ENCODE data around the gene TRIM58. TPM values are rescaled to one million over a fixed set of nuclear protein-coding genes. Genes with fewer than 3 reads are reported as not detected.

The TRIM58 gene
- total RNA-seq, 1 experiment from 2014 or later, result not detected

DNA sequence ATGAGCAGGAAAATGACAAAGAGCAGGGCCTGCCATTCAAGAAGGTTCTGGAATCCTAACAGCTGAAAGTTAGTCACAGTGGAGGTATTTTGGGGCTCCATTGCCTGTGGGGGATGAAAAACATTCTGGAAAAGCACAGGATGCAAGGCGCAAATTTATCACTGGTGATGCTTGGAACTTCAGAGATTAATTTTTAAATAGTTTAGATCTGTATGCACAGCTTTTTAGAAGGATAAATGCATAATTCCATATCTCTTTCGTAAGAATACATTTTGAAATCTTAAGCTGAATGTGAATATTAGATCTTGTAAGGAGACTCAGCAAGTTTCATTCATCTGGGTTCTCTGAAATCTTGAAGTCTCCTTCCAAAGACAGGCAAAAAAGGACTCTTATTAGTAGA, 15.2 kb upstream of the TRIM58 start, which contains the start of gene OR11L1:
Gene OR11L1, minus strand, starts transcription at position 101 of the 400 bp plus-strand sequence. Its CDS starts 0 bp downstream, at position 101.
- Histone ChIP-seq H3K79me2 (ENCODE audit: low read length) (no peaks in the 10 kb centered on the region), H3K27me3 (ENCODE audit: low read length) (no peaks in the 10 kb centered on the region), H3K9me3 (ENCODE audit: low read length) (no peaks in the 10 kb centered on the region), H3K9ac (ENCODE audit: low read length) (no peak within 1 kb of the TSS), H3K27ac (ENCODE audit: low read length) (no peak within 1 kb of the TSS), H4K20me1 (ENCODE audit: insufficient read depth, low read depth, low read length) (no peaks in the 10 kb centered on the region), H3K36me3 (ENCODE audit: insufficient read depth, low read length) (no peaks in the 10 kb centered on the region), H3K4me2 (ENCODE audit: low read depth, low read length, poor library complexity, severe bottlenecking) (no peak within 1 kb of the TSS), H2AFZ (ENCODE audit: low read length) (no peak within 1 kb of the TSS), H3K9me2 (replicated peaks; ENCODE audit: insufficient read depth, low read length) (no peaks in the 10 kb centered on the region), H3K4me3 (ENCODE audit: low read length) (no peak within 1 kb of the TSS), H3K4me1 (ENCODE audit: low read length) (no peaks in the 10 kb centered on the region)
- no peak for DNase-seq

DNA sequence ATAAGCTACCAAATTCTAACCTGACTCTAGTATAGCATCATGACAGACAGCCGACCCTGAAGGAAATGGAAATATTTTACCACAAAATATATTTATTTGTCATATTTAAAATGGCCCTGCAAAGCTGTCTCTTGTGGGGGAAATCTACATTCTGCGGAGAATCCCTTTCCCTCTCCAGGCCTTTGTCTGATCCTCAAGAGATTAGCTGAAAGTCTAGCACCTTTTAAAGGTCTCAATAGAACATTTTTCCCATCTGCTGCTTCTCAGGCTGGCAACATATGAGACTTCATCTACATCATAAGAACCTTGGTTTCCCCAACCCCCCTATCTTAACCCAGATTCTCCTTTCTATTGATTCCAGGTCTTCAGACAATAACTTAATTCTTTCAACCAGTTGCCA, 13.6 kb upstream of the TRIM58 start:
- Histone ChIP-seq H3K36me3 (ENCODE audit: insufficient read depth, low read length) (no peaks in the 10 kb centered on the region), H3K4me3 (ENCODE audit: low read length) (no peak overlapping the region), H3K79me2 (ENCODE audit: low read length) (no peaks in the 10 kb centered on the region), H2AFZ (ENCODE audit: low read length) (no peak overlapping the region), H3K9ac (ENCODE audit: low read length) (no peak overlapping the region), H3K4me1 (ENCODE audit: low read length) (no peaks in the 10 kb centered on the region), H3K27me3 (ENCODE audit: low read length) (no peaks in the 10 kb centered on the region), H3K9me2 (replicated peaks; ENCODE audit: insufficient read depth, low read length) (no peaks in the 10 kb centered on the region), H4K20me1 (ENCODE audit: insufficient read depth, low read depth, low read length) (no peaks in the 10 kb centered on the region), H3K4me2 (ENCODE audit: low read depth, low read length, poor library complexity, severe bottlenecking) (no peak overlapping the region), H3K27ac (ENCODE audit: low read length) (no peak overlapping the region), H3K9me3 (ENCODE audit: low read length) (no peaks in the 10 kb centered on the region)
- no peak for DNase-seq

DNA sequence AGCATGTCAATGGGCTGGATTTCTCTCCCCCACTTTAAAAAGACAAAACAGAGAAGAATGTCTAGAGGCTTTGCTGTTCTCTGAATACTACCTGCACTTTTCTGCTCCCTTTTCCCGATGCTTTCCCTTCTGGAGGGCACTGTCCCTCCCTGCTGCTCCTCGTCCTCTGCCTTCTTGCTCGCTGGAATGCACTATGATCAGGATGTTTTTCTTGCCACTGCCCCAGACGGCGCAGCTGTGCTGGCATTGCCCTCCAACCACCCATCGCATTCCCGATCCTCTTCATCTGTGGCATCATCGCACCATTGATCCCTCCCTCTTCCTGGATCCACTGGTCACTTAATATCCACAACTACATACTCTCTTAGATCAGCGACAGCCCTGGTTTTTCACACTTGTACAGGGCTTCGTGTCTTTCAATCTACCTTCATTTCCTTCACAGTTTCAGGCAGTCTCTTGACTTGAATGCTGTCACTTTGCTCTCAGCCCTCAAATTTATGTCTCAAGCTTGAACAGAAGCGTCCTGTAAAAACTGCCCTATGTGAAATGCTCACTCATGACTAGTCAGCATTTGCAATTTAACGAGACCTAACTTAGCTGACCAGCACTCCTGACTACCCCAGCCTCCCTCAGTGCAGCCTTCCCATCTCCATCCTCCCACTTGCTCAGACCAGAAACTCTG, 11.8 kb upstream of the TRIM58 start:
- no peak for DNase-seq
- no peak overlapping the region for H3K4me2 ChIP-seq (ENCODE audit: low read depth, low read length, poor library complexity, severe bottlenecking)
- H3K27me3 ChIP-seq (ENCODE audit: low read length), result no peaks in the 10 kb centered on the region
- no peak overlapping the region for H2AFZ ChIP-seq (ENCODE audit: low read length)
- no peak overlapping the region for H3K9ac ChIP-seq (ENCODE audit: low read length)
- no peaks in the 10 kb centered on the region for H3K9me3 ChIP-seq (ENCODE audit: low read length)
- no peak overlapping the region for H3K4me3 ChIP-seq (ENCODE audit: low read length)
- no peak overlapping the region for H3K27ac ChIP-seq (ENCODE audit: low read length)
- no peaks in the 10 kb centered on the region for H3K4me1 ChIP-seq (ENCODE audit: low read length)
- H3K79me2 ChIP-seq (ENCODE audit: low read length), result no peaks in the 10 kb centered on the region
- H3K36me3 ChIP-seq (ENCODE audit: insufficient read depth, low read length), result no peaks in the 10 kb centered on the region
- no peaks in the 10 kb centered on the region for H3K9me2 ChIP-seq (replicated peaks; ENCODE audit: insufficient read depth, low read length)
- H4K20me1 ChIP-seq (ENCODE audit: insufficient read depth, low read depth, low read length), result no peaks in the 10 kb centered on the region

DNA sequence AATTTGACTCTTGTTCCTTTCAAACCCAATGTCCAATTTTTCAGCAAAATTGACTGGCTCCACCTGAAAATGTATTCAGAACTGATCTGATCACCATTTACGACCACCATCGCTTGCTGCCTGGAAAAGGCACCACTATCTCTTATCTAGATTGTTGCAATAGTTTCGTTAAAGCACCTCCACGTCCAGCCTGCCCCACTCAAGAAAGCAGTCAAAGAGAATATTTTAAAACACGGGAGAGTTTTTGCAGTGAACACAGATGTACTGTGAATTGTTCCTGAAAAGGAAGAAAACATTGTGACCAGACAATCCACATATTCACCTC, 11.3 kb upstream of the TRIM58 start:
- Histone ChIP-seq H3K27ac (ENCODE audit: low read length) (no peak overlapping the region), H3K79me2 (ENCODE audit: low read length) (no peaks in the 10 kb centered on the region), H3K27me3 (ENCODE audit: low read length) (no peaks in the 10 kb centered on the region), H4K20me1 (ENCODE audit: insufficient read depth, low read depth, low read length) (no peaks in the 10 kb centered on the region), H3K9me3 (ENCODE audit: low read length) (no peaks in the 10 kb centered on the region), H3K9me2 (replicated peaks; ENCODE audit: insufficient read depth, low read length) (no peaks in the 10 kb centered on the region), H3K36me3 (ENCODE audit: insufficient read depth, low read length) (no peaks in the 10 kb centered on the region), H3K4me1 (ENCODE audit: low read length) (no peaks in the 10 kb centered on the region), H3K4me3 (ENCODE audit: low read length) (no peak overlapping the region), H2AFZ (ENCODE audit: low read length) (no peak overlapping the region), H3K4me2 (ENCODE audit: low read depth, low read length, poor library complexity, severe bottlenecking) (no peak overlapping the region), H3K9ac (ENCODE audit: low read length) (no peak overlapping the region)
- no peak for DNase-seq

DNA sequence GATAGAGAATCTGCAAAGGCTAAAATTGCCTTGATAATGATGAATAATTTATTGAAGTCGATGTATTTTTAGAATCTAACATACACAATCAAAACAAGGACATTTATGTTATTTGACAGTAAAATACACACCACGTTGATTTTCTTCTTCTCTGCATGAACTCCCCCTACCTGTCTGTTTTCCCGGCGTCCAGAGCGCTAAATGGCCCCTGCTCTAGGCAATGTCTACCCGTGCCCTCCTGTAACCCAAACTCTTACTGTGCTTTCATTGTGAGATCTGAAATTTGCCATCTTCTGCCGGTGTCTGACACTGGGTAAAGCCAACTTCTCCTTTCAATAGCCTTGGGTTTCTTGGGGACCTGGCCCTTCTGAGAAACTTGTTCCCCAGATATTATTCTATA, 8.6 kb upstream of the TRIM58 start:
- no peaks in the 10 kb centered on the region for H3K79me2 ChIP-seq (ENCODE audit: low read length)
- no peaks in the 10 kb centered on the region for H4K20me1 ChIP-seq (ENCODE audit: insufficient read depth, low read depth, low read length)
- H3K4me1 ChIP-seq (ENCODE audit: low read length), result no peaks in the 10 kb centered on the region
- no peak overlapping the region for H2AFZ ChIP-seq (ENCODE audit: low read length)
- no peaks in the 10 kb centered on the region for H3K36me3 ChIP-seq (ENCODE audit: insufficient read depth, low read length)
- no peaks in the 10 kb centered on the region for H3K9me3 ChIP-seq (ENCODE audit: low read length)
- no peak overlapping the region for H3K4me3 ChIP-seq (ENCODE audit: low read length)
- H3K9me2 ChIP-seq (replicated peaks; ENCODE audit: insufficient read depth, low read length), result no peaks in the 10 kb centered on the region
- H3K27ac ChIP-seq (ENCODE audit: low read length), result no peak overlapping the region
- H3K9ac ChIP-seq (ENCODE audit: low read length), result no peak overlapping the region
- no peak for DNase-seq
- H3K27me3 ChIP-seq (ENCODE audit: low read length), result no peaks in the 10 kb centered on the region
- no peak overlapping the region for H3K4me2 ChIP-seq (ENCODE audit: low read depth, low read length, poor library complexity, severe bottlenecking)

DNA sequence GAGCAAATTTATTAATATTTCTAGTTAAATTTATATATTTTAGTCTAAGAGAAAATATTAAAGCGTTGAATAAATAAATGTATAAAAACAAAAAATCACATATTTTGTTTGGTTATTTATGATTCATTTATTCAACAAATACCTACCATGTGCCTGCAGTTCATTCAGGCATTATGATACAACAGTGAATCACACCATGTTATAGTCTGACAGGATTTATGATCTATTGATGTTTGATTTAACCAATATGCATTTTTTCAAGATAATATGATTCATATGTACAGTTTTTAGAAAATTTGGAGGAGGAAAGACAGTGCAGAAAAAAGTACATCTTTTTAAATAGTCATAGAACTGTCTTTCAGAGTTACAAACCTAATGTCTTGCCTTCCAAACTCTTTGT, 7.4 kb upstream of the TRIM58 start:
- H4K20me1 ChIP-seq (ENCODE audit: insufficient read depth, low read depth, low read length), result no peaks in the 10 kb centered on the region
- no peaks in the 10 kb centered on the region for H3K36me3 ChIP-seq (ENCODE audit: insufficient read depth, low read length)
- H3K27me3 ChIP-seq (ENCODE audit: low read length), result no peaks in the 10 kb centered on the region
- no peak overlapping the region for H3K4me3 ChIP-seq (ENCODE audit: low read length)
- DNase-seq, result no peak
- H3K4me2 ChIP-seq (ENCODE audit: low read depth, low read length, poor library complexity, severe bottlenecking), result no peak overlapping the region
- no peak overlapping the region for H2AFZ ChIP-seq (ENCODE audit: low read length)
- H3K4me1 ChIP-seq (ENCODE audit: low read length), result no peaks in the 10 kb centered on the region
- H3K79me2 ChIP-seq (ENCODE audit: low read length), result no peaks in the 10 kb centered on the region
- no peaks in the 10 kb centered on the region for H3K9me3 ChIP-seq (ENCODE audit: low read length)
- no peak overlapping the region for H3K27ac ChIP-seq (ENCODE audit: low read length)
- H3K9me2 ChIP-seq (replicated peaks; ENCODE audit: insufficient read depth, low read length), result no peaks in the 10 kb centered on the region
- H3K9ac ChIP-seq (ENCODE audit: low read length), result no peak overlapping the region

DNA sequence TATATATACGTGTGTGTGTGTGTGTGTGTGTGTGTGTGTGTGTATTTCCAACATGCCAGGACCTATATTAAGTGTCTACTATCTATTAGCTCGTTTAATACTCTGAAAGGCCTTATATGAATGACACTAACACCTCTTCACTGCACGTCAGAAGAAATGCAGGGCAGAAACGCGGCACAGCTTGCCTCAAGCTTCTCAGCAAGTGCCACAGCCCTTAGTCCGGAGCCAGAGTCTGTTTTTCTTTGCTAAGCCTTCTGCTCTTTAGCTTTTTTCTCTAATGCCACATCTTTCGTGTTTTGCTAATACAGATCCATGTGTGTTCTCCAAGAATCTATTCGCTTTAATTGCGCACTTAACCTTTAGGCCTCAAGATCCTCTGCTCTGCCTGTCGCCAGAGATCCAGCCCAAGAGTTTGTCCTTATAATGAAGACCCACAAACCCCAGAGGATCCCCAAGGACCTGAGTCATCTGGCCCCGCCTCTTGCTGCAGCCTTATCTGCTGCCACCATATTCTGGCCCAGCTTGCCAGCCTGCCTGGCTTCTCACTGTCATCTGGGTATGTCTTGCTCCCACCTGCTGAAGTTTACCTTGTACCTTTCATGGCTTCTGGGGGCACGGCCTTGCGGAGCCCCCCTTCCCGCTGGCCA, 2.0 kb upstream of the TRIM58 start:
- no peaks in the 10 kb centered on the region for H3K4me1 ChIP-seq (ENCODE audit: low read length)

DNA sequence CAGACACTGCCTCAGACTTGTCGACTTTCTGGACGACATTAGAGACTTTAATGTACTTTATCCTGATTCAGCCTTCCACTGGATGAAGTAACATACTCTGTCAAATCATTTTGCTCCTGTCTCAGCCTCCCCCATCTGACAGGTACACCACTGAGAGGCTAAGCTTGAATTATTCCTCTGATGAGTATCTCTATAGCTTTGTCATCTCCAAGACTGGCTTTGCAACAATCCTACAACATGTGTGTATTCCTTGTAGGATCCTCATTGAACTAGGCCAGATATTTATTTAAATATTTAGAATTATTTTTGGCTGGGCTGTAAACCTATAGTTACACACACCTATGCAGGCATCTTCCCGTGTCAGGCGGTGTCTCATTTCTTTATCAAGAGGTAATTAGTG, 1.1 kb upstream of the TRIM58 start:
- Histone ChIP-seq H2AFZ (ENCODE audit: low read length) (no peak overlapping the region), H3K27me3 (ENCODE audit: low read length) (no peaks in the 10 kb centered on the region)

More for the DNA sequence above, 2.0 kb upstream of the TRIM58 start:
- H3K9ac ChIP-seq (ENCODE audit: low read length), result no peak overlapping the region
- DNase-seq, result no peak
- H2AFZ ChIP-seq (ENCODE audit: low read length), result no peak overlapping the region
- H3K36me3 ChIP-seq (ENCODE audit: insufficient read depth, low read length), result no peaks in the 10 kb centered on the region
- no peak overlapping the region for H3K4me2 ChIP-seq (ENCODE audit: low read depth, low read length, poor library complexity, severe bottlenecking)
- no peaks in the 10 kb centered on the region for H3K27me3 ChIP-seq (ENCODE audit: low read length)
- no peaks in the 10 kb centered on the region for H4K20me1 ChIP-seq (ENCODE audit: insufficient read depth, low read depth, low read length)
- H3K9me3 ChIP-seq (ENCODE audit: low read length), result no peaks in the 10 kb centered on the region
- no peaks in the 10 kb centered on the region for H3K9me2 ChIP-seq (replicated peaks; ENCODE audit: insufficient read depth, low read length)
- no peaks in the 10 kb centered on the region for H3K79me2 ChIP-seq (ENCODE audit: low read length)
- H3K27ac ChIP-seq (ENCODE audit: low read length), result no peak overlapping the region
- H3K4me3 ChIP-seq (ENCODE audit: low read length), result no peak overlapping the region

More for the DNA sequence above, 1.1 kb upstream of the TRIM58 start:
- H3K4me1 ChIP-seq (ENCODE audit: low read length), result no peaks in the 10 kb centered on the region
- no peaks in the 10 kb centered on the region for H3K79me2 ChIP-seq (ENCODE audit: low read length)
- no peak for DNase-seq
- no peaks in the 10 kb centered on the region for H3K9me2 ChIP-seq (replicated peaks; ENCODE audit: insufficient read depth, low read length)
- H3K27ac ChIP-seq (ENCODE audit: low read length), result no peak overlapping the region
- H3K9ac ChIP-seq (ENCODE audit: low read length), result no peak overlapping the region
- no peaks in the 10 kb centered on the region for H3K9me3 ChIP-seq (ENCODE audit: low read length)
- H4K20me1 ChIP-seq (ENCODE audit: insufficient read depth, low read depth, low read length), result no peaks in the 10 kb centered on the region
- H3K4me2 ChIP-seq (ENCODE audit: low read depth, low read length, poor library complexity, severe bottlenecking), result no peak overlapping the region
- H3K36me3 ChIP-seq (ENCODE audit: insufficient read depth, low read length), result no peaks in the 10 kb centered on the region
- no peak overlapping the region for H3K4me3 ChIP-seq (ENCODE audit: low read length)
